GM19043 (cell line): Measurements from ENCODE around the gene SAMD14.

Experiments used
- ATAC-seq: cut with Tn5 transposase; IDR thresholded peaks from one replicate; pipeline ENCODE4 v1.9.1; 2021; ENCODE audit warnings: low read depth; ENCODE audit not compliant: unreplicated experiment

The SAMD14 gene

GRCh38 chr17:50148226-50149090 lies 18.5 kb upstream of the SAMD14 start:
- ATAC-seq = no peak

GRCh38 chr17:50147841-50148225 lies 17.9 kb upstream of the SAMD14 start:
- ATAC-seq = no peak

GRCh38 chr17:50146927-50147665 lies 17.1 kb upstream of the SAMD14 start:
- no peak for ATAC-seq

GRCh38 chr17:50146230-50146926 lies 16.4 kb upstream of the SAMD14 start:
- ATAC-seq = no peak

GRCh38 chr17:50145532-50146229 lies 15.7 kb upstream of the SAMD14 start:
- ATAC-seq = no peak

- no peak for ATAC-seq
Measured at GRCh38 chr17:50144845-50145531, 15.0 kb upstream of the SAMD14 start.

GRCh38 chr17:50144355-50144754 lies 14.4 kb upstream of the SAMD14 start:
- no peak for ATAC-seq

GRCh38 chr17:50143461-50144176 lies 13.7 kb upstream of the SAMD14 start:
- ATAC-seq = no peak

- ATAC-seq = no peak
Measured at GRCh38 chr17:50141745-50142110, 11.8 kb upstream of the SAMD14 start.

- ATAC-seq = no peak
Measured at GRCh38 chr17:50141026-50141744, 11.2 kb upstream of the SAMD14 start.

GRCh38 chr17:50139950-50140885 lies 10.3 kb upstream of the SAMD14 start:
- ATAC-seq = no peak

- ATAC-seq = no peak
Measured at GRCh38 chr17:50139185-50139783, 9.3 kb upstream of the SAMD14 start.

- ATAC-seq = no peak
Measured at GRCh38 chr17:50137042-50137441, 7.1 kb upstream of the SAMD14 start.

GRCh38 chr17:50136096-50136687 lies 6.2 kb upstream of the SAMD14 start:
- no peak for ATAC-seq

- ATAC-seq = no peak
Measured at GRCh38 chr17:50135316-50136095, 5.5 kb upstream of the SAMD14 start.
